Measurements from ENCODE around the gene PELI1. TPM values are rescaled to one million over a fixed set of nuclear protein-coding genes. Genes with fewer than 3 reads are reported as not detected.

The PELI1 gene
- total and polyA plus RNA-seq, 2 of the 8 experiments (the other 6 are each of a cell fraction or from before 2014, with no cell fraction given): 21.8 to 57.1 TPM

GRCh38 chr2:64063924-64064331, 80.3 kb downstream of the PELI1 start (continued):
- no peak for TF ChIP-seq ZNF274 (IDR thresholded peaks at IDR 0.05; ENCODE audit: borderline replicate concordance, extremely low read depth, low read length)
- TF ChIP-seq, protein P1, sequence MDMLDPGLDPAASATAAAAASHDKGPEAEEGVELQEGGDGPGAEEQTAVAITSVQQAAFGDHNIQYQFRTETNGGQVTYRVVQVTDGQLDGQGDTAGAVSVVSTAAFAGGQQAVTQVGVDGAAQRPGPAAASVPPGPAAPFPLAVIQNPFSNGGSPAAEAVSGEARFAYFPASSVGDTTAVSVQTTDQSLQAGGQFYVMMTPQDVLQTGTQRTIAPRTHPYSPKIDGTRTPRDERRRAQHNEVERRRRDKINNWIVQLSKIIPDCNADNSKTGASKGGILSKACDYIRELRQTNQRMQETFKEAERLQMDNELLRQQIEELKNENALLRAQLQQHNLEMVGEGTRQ (IDR thresholded peaks at IDR 0.05; ENCODE audit: low read length): no peak
- TF ChIP-seq POLR2AphosphoS5 (IDR thresholded peaks at IDR 0.05; ENCODE audit: low read depth, low read length): no peak
- no peak for TF ChIP-seq SRF (IDR thresholded peaks at IDR 0.05; ENCODE audit: low read depth, low read length)
